CD4-positive, alpha-beta T cell treated with Interleukin-2 at 100 ng/mL for 4 hours (primary cell): ENCODE results near the gene SARM1.

Experiments used
- DNase-seq: peaks from one replicate; pipeline ENCODE4 v3.0.0-alpha.2; 2020; ENCODE audit warnings: low spot score

SARM1 gene

DNA sequence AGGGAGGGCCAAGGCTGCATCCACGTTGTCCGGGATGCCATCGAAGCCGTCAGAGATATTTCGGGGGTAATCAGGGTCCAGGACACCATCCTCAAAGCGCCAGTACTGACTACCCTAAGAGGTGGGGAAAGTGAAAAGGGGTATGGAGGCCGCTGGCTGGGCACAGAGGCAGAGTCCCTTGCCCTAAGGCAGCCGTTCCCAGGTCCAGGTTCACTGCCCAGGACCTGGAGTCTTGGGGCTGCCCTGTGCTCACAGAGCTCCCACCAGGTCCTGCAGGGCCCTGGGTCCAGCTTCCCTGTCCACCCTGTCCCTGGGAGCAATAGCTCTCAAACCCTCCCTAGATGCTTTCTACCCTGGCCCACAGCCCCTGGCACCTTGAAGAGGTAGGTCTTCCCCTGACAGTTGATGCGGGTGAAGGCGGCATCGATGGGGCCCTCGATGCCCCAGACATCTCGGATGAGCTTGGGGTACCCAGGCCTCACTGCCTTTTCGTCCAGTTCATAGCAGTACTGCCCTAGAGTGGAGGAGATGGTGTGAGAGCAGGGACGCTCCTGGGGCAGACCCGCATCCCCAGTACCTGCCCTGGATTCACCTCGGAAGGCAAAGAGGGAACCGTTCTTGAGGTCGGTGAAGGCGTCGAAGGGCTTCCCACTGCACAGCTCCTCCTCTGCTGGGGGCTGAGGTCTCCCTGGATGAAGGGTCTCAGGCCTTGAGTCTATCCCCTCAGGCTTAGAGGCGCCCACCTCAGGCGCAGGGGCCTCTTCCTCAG is 2.4 kb upstream of the SARM1 start:
- DNase-seq = no peak

DNA sequence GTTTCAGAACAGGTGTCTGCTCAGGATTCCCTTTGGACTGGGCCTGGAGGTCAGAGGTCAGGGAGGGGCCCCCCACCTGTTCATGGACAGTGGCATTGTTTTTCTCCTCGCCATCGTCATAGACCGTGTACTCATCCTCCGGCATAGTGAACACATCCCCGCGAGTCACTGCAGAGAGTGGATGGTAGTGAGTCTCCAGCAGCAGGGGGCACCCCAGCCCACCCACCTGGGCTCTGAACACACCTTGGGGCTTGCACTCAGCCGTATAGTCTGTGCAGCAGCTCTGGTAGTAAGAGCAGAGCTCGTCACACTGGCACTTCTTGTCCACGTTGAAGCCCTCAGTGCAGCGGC is 1.8 kb upstream of the SARM1 start:
- DNase-seq = no peak

DNA sequence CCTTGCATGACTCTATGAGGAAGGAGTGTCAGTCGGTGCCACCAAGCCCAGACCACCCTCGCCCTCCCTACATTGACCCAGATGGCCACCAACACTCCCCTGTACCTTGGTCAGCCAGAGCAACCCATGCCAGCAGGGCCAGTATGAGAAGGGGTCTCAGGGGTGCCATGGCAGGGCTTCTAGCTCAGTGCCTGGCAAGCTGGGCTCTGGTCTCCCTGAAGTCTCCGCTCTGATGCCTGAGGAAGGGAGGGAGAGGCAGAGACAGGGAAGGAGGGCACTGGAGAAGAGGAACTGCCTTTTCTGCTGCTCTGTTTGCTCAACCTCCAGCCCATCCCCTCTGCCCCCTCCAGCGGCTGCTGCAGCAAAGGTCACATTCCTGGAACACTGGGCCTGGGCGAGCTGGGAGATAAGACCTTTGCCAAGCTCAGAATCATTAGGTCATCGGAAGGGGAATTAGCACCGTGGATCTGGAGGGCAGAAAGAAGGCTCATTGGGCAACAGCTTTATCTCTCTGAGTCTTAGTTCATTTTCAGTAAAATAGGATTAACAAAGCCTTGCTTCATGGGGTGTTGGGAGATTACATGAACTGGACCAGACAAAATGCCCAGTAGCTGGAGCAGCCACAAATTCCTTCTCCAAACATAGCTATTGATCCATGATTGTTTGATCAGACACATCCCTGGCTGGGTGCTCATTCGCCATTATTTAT is 1.3 kb upstream of the SARM1 start, which contains the start of gene VTN:
Gene VTN, minus strand, starts transcription at position 273 of the 709 bp plus-strand sequence. Its CDS starts 104 bp downstream, at position 169.
- no peak for DNase-seq

DNA sequence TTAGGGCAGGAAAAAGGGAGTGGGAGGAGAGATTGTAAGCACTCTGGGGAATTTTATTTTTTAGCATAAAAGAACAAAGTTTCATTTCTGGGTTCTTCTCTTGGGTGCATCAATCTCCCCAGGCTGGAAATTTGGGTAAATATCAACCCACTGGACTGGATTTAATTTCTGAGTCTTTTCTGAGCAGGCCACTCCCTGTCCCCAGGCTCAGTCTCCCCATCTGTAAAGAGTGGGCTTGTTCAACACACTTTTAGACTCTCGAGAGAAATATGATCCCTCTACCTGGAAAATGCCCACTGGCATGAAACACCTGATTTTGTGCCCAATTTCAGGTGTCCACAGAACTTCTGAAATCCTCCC is 770 bp upstream of the SARM1 start:
- no peak for DNase-seq

DNA sequence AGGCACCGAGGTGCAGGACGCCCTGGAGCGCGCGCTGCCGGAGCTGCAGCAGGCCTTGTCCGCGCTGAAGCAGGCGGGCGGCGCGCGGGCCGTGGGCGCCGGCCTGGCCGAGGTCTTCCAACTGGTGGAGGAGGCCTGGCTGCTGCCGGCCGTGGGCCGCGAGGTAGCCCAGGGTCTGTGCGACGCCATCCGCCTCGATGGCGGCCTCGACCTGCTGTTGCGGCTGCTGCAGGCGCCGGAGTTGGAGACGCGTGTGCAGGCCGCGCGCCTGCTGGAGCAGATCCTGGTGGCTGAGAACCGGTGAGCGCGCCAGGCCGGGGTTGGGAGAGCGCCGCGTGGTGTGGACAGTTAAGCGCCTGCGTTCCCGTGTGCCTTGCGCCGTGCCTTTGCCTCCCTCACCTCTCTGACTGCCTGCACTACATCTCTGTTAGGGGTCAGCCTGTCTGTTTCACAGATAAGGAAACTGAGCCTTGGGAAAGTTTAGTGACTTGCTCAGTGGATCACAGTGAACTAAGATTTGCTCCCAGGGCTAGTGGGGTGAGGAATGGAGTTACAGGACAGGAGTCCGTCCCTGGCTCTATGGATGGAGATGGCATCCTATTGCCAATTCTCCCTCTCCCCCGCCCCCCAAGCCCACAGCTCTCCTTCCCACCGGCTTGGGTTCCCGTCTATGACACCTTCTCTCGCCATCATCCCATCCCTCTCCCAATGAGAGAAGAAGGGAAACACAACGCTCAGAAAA is 880 bp downstream of the SARM1 start:
- no peak for DNase-seq

DNA sequence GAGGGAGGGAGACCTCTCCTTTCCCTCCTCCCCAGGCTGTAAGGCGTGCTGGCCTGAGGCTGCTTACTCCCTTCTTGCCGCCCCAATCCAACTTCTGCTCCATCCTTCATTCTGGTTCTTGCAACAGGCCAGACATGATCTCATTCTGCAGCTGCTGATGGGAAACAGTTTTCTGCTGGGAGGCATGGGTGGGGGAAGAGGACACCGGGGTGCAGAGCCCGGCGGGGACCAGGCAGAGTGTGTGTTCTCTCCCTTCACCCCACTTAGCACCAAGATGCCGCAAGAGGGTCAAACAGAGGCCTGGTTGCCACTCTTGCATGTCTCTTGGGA is 1.4 kb downstream of the SARM1 start:
- DNase-seq = no peak

DNA sequence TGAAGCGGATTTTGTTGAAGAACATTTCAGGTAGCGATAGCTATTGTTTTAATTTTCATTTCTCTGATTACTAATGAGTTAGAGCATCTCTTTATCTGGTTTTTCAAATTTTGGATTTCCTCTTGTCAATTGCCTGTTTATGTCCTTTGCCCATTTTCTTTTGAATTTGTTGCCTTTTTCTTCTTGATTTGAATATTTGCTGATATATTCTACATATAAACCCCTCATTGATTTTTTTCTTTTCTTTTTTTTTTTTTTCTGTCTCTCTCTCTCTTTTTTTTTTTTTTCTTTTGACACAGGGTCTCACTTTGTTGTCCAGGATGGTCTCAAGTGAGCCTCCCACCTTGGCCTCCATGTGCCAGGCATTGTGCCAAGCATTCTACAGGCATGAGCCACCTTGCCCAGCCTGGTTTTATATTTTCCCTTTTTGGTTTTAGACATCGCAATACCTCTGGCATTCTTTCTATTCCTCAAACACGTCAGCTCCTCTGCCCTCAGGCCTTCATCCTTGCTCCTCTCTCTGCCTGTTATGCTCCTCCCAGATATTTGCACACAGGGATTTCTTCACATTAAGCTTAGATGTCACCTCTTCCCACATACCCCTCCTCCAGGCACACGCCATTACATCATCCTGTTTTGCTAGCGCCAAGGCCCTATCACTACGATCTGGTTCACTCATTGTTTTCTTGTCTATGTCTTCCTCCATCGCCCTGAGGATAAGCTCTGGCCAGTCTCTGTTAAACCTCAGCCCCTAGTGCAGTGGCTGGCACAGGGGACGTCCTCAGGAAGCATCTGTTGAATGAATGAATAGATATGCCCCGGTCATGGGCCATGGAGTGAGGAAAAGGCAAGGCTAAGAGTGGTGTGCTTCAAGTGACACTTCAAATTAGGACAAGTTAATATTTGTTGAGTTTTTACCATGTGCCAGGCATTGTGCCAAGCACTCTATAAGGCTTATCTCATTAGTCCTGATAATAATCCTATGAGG is 8.6 kb downstream of the SARM1 start:
- DNase-seq = no peak

DNA sequence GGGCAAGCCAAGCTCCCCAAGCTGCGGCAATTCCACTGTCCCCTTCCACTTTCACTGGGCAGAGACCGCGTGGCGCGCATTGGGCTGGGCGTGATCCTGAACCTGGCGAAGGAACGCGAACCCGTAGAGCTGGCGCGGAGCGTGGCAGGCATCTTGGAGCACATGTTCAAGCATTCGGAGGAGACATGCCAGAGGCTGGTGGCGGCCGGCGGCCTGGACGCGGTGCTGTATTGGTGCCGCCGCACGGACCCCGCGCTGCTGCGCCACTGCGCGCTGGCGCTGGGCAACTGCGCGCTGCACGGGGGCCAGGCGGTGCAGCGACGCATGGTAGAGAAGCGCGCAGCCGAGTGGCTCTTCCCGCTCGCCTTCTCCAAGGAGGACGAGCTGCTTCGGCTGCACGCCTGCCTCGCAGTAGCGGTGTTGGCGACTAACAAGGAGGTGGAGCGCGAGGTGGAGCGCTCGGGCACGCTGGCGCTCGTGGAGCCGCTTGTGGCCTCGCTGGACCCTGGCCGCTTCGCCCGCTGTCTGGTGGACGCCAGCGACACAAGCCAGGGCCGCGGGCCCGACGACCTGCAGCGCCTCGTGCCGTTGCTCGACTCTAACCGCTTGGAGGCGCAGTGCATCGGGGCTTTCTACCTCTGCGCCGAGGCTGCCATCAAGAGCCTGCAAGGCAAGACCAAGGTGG is 9.8 kb downstream of the SARM1 start:
- DNase-seq = no peak

DNA sequence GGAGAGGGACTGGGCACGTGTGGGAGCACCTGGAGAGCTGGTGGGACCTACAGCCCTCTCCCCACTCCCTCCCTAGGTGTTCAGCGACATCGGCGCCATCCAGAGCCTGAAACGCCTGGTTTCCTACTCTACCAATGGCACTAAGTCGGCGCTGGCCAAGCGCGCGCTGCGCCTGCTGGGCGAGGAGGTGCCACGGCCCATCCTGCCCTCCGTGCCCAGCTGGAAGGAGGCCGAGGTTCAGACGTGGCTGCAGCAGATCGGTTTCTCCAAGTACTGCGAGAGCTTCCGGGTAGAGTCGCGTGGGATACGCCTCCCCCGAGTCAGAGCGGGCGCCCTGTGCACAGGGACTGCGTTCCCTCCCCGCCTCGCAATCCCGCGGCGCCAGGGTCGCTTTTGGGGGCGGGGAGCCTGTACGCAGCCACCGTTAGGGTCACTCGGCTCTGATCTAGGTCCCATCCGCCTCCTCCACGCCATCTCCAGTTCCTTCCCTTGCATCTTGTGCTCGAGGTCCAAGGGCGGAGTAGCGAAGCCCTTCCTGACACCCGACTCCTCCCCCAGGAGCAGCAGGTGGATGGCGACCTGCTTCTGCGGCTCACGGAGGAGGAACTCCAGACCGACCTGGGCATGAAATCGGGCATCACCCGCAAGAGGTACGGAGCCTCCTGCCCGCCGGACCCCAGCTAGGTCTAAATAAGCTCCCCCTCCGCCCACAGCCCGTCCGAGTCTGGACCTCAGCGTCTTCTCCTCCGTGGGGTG is 13.0 kb downstream of the SARM1 start:
- peak; percentile 58 for DNase-seq

DNA sequence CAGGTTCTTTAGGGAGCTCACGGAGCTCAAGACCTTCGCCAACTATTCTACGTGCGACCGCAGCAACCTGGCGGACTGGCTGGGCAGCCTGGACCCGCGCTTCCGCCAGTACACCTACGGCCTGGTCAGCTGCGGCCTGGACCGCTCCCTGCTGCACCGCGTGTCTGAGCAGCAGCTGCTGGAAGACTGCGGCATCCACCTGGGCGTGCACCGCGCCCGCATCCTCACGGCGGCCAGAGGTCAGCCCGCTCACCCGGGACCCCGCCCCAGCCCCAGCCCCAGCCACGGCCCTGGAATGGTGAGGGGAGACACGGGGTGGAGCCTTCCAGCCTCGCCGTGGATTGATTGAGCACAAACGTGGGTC is 13.5 kb downstream of the SARM1 start:
- DNase-seq = no peak

DNA sequence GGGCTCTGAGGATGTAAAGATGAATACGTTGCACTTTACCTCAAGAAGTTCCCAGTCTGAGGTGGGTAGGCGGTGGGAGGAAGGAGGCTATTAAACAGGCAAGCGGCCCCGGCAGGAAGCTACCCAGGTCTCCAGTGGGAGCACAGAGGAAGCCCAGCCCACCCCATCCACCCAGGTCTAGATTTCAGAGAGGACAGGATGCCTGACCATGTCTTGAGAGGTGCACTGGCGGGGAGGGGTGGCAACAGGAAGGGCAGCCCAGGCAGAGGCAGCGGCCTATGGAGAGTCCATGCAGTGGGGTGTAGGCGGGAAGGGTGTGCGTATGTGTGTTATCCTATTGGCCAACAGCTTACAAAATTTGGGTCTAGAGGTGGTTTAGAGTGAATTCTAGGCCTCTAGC is 13.9 kb downstream of the SARM1 start:
- DNase-seq = no peak

DNA sequence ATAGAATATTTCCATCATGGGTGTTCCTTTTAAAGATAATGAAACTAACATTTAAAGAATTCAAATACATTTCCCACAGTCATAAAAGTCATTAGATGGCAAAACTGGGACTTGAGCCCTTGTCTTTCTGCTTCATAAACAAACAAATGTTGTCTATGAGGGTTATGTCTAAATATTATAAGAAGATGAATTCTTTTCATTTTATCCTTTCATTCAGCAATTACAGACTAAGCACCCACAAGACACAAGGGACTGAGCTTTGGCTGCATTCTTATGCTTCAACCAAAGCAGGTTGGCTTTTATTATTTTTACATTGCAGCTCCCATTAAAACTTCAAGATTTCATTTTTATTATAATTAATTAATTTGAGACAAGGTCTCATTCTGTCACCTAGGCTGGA is 14.9 kb downstream of the SARM1 start:
- DNase-seq = no peak

DNA sequence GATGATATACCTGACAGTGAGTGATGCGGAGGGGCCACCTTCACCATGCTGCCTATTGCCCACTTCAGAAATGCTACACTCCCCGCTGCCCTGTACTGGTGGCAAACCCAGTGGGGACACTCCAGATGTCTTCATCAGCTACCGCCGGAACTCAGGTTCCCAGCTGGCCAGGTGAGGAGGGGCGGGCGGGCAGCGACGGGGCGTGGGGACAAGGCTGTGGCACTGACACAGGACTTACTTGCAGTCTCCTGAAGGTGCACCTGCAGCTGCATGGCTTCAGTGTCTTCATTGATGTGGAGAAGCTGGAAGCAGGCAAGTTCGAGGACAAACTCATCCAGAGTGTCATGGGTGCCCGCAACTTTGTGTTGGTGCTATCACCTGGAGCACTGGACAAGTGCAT is 16.6 kb downstream of the SARM1 start:
- DNase-seq = no peak

DNA sequence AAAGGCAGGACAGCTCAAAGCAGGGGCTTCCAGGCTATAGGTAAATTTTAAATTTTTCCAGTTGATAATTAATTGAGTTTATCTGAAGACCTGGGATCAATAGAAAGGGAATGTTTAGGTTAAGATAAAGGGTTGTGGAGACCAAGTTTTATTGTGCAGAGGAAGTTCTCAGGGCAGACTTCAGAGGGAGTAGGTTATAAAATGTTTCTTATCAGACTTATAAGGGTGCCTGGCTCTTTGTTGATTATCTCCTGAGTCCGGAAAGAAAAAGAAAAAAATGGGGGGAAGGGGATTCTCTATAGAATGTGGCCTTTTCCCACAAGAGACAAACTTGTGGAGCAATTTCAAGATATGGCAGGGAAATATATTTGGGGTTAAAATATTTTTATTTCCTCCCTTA is 18.6 kb downstream of the SARM1 start:
- no peak for DNase-seq

DNA sequence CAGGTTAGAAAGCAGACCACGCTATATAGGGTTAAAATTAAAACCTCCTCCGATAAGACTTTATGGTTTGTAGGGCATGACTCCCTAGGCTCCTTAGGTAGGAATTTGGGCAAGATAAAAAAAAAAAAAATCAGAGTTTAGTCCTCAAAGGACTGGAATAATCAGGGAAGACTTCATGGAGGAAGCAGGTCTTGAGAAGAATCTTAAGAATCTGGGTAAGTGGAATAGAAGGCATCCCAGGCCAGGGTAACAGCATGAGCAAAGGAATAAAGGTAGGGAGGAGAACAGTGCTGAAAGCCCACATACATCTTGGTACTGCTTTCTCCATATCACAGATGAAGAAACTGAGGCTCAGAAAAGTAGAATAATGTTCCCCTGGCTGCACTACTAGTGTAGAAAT is 19.1 kb downstream of the SARM1 start:
- DNase-seq = no peak

DNA sequence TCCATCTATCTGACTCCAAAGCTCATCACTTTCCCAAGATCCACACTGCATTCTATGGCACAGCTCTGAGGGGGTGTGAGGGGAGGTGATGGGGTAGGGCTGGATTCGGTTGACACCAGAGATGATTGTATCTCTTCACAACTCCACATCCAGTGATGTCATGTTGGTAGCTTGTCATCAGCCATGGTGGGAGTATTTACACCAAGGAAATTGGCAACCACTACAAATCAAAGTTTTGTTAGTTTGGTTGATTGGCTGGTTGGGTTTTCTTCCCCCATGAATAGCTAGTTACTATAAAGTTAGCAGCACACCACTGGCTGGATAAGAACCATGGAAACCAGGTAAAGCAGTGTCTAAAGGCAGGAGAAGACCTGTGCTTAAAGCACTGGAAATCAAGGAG is 19.5 kb downstream of the SARM1 start:
- DNase-seq = no peak

DNA sequence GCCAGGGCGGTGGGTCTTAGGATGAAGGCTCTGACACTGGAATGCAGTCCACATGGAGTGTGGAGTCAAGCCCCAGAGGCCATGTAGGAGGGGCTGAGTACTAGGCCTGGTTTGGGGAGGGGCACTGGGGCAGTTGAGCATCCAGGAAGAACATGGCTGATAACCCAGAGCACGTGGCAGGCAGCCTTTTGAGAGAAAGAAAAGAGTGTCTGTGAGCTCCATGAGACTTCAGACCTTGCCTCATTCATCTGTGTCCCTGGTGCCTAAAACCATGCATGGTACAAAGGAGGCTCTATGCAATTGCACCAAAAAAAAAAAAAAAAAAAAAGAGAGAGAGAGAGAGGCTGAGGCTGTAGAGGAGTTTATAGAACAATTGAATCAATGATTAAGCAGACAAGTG is 19.9 kb downstream of the SARM1 start:
- DNase-seq = no peak

DNA sequence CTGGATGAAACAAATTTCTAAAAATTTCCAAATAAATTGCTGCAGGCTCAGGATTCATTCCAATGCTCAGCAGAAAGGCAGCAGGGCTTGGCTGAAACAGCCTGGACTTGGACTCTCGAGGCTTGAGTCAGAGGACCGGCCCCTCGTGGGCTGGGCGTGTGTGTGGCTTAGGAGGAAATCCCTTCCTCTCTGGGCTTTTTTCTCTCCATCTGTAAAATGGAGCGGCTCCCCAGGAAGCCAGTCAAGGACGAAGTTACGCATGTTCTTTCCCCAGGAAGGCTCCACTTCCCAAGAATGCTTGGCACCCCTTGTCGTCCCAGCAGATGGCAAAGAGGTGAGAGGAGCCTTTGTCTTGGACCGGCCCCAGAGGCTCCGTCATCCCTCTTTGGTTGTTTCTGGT is 21.0 kb downstream of the SARM1 start:
- DNase-seq = no peak

DNA sequence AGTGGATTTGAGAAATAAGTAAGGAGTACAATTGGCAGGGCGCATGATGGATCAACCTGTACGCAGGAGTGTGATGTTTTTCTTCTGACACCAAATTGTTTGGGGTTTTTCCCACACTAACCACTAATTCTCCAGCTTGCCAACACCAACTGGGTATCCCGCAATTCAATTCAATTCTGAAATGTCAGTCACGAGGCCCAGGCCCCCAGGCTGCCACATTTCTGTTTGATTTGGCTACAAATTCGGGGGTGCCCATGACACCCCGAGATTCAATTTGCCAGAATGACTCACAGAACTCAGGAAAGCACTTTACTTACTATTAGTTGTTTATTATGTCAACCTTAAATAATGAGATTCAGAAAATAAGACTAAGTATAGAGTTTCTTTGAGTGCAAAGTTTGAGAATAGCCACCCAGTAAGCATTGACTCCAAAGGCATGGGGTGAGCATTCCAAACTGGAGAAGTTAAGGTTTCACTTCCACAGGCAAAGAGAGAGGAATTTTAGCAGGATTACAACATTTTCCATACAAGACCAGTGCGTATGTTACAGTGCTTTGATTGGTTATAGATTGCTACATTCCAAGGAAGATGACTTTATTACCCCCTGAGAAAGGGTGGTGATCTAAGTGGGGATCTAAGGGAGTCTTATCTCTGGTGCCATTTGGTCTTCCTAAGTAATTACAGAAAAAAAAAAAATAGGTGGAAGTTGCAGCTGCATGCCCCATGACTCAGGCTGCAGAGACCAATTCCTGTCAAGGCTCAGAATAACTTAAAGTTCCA is 23.0 kb downstream of the SARM1 start:
- no peak for DNase-seq

DNA sequence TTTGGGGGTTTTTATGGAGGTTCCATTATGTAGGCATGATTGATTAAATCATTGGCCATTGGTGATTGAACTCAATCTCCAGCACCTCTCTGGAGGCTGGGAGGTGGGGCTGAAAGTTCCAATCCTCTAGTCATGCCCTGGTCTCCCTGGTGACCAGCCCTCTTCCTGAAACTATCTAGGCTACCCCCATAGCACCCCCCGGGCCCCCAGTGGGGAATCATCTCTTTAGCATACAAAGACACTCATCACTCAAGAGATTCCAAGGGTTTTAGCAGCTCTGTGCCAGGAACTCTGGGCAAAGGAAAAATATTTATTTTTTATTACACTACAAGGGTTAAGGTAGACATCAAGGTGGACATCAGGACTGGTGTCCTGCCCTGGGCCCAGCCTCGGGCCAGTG is 23.9 kb downstream of the SARM1 start:
- no peak for DNase-seq
